ENCODE results near the gene GRHL1.

Gene GRHL1

DNA sequence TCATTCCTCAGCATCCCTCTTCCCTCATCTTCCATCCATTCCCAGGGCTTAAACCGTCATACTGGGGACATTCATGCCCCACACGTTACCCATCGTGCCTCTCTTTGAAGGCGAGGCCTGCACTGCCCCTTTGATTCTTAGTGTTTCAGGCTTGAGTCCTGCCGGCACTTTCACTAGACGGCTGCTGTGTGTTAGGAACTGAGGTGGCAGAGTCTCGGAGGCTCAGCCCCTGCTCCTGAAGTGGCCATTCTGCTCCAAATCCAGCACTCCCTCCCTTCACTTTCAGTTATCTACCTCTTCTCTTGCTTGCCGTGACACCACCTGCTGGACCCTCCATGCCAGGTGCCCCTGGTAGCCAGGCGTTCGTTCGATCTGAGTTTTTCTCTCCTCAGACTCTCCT lies 43.0 kb downstream of the GRHL1 start:
- DNase-seq (ENCODE audit: low read depth in 2 of 2) = no peak

- DNase-seq (ENCODE audit: low read depth in 2 of 2) = no peak
Observed at GRCh38 chr2:9995059-9995458, 43.6 kb downstream of the GRHL1 start.

DNA sequence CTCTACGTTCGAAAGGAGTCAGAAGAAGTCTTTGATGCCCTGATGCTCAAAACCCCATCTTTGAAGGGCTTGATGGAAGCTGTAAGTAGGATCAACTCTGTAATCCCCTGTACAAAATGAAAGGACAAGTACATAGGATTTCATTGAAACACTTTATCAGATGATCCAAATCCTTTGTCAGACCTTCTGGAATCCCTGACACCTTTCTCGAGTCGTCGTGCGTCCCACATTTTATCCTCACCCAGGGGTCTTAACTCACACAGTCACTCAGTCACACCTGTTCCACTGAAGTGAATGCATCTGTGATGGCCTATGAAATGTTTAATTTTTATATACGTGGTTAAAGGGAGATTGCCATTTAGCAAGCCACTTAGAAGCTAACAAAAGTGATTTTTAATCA lies 44.8 kb downstream of the GRHL1 start:
- DNase-seq (ENCODE audit: low read depth in 2 of 2) = no peak

DNA sequence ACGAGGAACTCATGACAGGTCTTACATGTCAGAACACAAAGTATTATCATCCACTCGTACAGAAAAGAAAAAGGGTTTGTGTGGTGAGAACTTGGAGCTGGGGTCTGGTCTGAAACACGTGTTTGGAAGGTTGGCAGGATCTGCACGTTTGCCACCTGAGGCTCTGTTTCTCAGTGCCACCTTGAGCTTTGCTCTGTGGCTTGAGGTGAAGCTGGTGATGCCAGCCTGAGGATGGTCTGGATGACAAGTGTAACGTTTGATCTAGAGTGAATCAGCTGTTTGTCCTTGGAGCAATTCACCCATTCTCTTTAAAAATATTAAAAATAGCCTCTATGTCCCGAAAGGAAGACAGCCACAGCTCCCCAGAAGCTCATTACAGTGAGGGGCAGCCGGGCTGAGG lies 46.4 kb downstream of the GRHL1 start:
- no peak for DNase-seq (ENCODE audit: low read depth in 2 of 2)

DNA sequence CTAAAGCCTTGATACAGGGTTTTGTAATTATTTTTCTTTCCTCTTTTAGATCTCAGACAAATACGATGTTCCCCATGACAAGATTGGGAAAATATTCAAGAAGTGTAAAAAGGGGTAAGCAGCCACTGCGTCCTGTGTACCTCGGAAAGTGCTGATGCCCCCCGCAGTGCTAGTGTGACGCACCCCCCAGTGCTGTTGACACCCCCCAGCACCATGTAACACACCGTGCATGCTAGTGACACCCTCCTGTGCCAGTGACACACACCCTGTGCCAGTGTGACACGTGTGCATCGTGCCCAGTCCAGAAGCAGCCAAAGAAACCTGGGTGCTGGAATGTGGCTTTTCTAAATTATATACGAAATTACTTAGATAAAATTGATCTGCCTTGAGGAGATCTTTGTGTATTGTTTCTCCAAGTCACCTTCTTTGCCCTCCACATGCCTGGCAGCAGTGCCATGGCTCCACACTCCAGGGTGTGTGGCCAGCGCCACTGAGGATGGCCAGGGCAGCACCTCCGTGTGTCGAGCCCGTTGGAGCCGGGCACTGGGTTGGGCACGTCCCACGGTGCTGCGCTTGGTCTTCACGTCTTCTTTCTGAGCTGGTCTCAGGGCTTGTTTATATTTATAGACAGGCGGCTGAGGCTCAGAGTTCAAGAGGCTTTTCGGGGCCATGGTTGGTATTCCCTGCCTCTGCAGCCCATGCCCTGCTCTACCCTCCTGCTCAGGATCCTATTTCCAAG lies 47.6 kb downstream of the GRHL1 start:
- DNase-seq (ENCODE audit: low read depth in 2 of 2) = no peak

DNA sequence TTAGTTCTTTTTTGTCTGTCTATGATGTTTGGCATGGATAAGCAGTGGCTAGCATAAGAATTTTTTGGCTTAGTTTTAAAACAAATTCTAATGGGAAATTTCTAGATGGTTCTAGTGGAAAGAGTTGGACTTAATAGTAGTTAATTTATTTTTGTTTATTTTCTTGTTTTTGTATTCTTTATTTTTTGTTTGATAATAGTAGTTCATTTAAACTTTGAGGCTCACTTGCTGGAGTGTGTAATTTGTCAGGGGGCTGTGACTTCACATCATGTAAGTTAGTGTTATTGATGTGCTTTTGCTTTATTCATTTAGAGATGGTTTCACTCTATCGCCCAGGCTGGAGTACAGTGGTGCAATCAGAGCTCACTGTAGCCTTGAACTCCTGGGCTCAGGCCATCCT lies 48.2 kb downstream of the GRHL1 start:
- no peak for DNase-seq (ENCODE audit: low read depth in 2 of 2)

- DNase-seq (ENCODE audit: low read depth in 2 of 2) = no peak
Observed at GRCh38 chr2:10000541-10000940, 49.0 kb downstream of the GRHL1 start.

DNA sequence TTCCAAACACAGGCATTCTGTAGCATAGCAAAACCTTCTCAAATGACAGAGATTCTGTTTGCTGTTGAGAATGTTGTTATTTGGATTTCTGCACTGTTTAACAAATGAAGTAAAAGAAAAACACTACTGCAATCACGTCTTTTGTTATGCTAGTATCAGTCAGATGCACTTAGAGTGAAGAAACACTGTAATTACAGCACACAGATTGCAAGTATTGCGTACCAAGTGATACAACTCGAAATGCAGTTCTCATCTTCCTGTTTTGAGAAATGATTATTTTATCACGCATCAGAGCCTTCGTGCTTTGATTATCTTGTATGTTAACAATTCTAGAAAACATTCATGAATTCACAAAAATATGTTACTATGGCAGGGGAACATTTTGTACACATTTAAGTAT lies 50.1 kb downstream of the GRHL1 start:
- DNase-seq (ENCODE audit: low read depth in 2 of 2) = no peak

GRCh38 chr2:10002109-10002508 lies 50.6 kb downstream of the GRHL1 start:
- no peak for DNase-seq (ENCODE audit: low read depth in 2 of 2)

DNA sequence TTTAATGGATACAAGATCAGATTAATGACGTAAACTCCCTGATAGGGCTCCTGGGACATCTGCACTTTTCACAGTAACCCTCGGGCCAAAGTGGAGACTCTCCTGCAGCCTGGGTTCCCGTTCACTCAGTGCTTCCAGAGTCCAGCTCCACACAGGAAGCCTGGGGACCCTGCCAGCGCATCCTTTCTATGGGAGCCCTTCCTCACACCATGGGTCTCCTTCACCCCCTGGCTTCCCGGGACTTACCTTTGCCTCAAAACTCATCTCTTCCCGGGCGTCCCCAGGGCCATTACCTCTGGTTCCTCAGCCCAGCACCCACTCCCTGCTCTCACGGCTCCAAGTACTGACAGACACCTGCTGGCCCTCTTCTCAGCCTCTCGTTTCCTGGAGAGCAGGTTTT lies 51.2 kb downstream of the GRHL1 start:
- DNase-seq (ENCODE audit: low read depth in 2 of 2) = no peak

DNA sequence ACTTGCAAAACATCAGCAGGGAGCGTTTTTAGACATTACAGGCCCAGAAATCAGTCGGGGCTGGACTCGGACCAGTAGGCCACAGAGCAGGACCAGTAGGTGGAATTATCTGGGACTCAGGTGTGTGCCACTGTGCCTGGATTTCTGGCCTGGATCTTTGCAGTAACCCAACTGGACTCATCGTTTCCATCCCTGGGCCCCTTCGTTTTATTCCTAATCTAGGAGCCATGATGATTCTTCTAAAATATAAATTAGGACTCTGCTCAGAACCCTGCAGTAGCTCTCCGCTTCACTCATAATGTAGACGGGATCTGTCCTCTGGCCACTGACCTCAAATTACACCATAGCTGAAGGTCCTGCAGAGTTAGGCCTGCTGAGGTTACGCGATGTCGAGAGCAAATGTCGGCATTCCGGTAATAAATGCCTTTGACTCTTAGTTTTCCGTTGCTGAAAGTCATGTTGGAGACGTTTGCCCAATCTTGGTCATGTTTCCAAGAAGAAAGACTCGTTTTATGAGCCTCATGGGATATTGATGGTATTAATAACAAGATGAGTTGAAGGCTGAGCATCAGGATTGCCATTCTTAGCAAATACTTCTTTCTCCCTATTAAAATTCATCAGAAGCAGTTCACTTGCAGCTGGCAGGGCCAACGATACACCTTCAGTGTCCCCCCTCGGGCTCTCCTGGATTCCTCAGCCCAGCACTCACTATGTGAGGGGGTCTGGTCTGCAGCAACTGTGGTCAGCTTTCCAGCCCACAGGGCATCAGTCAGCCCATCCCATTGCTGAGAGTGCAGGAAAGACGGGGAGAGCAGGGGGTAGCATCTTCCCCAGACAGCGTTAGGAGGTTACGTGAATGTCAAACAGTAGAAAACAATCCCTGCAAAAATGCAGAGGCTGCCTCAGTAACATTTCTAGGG lies 52.0 kb downstream of the GRHL1 start:
- no peak for DNase-seq (ENCODE audit: low read depth in 2 of 2)

GRCh38 chr2:10004401-10004800 lies 52.9 kb downstream of the GRHL1 start:
- DNase-seq (ENCODE audit: low read depth in 2 of 2) = no peak

DNA sequence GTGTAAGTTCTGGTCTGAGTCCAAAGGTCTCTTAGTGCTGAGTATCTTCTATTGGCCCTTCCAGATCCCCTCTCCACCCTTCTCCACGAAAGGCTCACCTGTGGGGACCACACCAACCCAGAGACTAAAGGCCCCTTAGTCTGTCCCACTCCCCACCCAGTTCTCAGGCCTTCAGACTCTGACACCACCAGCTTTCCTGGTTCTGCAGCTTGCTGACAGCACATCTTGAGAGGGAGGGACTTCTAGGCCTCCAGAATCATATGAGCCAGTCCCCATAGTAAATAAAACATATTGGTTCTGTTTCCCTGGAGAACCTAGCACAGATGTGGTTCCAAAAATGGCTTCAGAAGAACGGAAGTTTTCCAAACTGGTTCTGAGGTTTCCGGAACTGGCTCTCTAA lies 53.3 kb downstream of the GRHL1 start:
- DNase-seq (ENCODE audit: low read depth in 2 of 2) = no peak

DNA sequence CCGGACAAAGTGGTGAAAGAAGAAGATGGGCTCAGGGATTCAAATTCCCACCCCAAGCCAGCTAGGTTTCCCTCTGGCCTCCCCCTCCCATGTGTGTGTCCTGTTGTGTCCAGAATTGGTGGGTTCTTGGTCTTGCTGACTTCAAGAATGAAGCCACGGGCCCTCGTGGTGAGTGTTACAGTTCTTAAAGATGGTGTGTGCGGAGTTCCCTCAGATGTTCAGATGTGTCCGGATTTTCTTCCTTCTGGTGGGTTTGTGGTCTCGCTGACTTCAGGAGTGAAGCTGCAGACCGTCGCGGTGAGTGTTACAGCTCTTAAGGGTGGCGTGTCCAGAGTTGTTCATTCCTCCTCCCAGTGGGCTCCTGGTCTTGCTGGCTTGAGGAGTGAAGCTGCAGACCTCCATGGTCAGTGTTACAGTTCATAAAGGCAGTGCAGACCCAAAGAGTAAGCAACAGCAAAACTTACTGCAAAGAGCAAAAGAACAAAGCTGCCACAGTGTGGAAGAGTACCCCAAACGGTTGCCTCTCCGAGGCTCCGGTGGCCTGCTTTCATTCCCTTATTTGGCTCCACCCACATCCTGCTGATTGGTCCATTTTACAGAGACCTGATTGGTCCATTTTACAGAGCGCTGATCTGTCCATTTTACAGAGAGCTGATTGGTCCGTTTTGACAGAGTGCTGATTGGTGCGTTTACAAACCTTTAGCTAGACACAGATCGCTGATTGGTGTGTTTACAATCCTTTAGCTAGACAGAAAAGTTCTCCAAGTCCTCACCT lies 54.2 kb downstream of the GRHL1 start:
- no peak for DNase-seq (ENCODE audit: low read depth in 2 of 2)

- DNase-seq (ENCODE audit: low read depth in 2 of 2) = no peak
Observed at GRCh38 chr2:10006236-10007161, 55.0 kb downstream of the GRHL1 start.

GRCh38 chr2:10007435-10007834 lies 55.9 kb downstream of the GRHL1 start:
- DNase-seq (ENCODE audit: low read depth in 2 of 2) = no peak

DNA sequence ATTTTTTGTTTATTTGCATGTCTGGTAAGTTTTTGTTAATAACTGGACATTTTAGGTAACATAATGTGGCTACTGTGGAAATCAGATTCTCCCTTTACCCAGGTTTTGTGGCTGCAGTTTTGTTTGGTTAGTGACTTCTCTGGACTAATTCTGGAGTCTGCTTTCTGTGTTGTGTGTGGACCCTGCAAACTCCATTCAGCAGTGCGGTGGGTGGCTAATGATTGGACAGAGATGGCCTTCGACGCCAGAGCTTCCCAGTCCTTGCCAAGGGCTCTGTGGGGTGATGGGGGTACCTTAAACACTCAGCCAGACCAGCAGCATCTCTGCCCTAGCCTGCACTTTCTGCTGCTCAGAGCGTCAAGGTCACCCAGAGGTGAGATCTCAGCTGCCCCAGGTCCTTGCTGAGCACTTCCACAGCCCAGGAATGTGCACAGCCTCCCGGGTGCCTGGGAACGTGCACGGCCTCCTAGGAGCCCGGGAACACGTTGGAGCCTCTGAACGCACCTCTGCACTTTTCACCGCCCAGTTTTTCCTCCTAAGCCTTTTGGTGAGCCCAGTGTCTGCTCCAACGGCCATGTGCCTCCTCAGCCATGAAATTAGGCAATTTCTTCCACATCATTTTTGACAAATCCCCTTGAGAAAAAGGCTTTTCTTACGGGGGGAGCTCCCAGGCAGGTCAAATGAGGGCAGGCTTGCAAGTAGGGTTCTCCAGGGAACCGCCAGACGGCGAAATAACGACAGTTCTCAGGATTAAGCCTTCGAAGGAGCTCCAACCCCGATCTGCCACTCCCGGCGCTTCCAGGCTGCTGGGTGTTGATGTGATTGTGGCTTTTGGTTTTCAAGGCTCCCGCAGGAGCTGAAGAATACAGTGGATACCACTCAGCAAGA lies 56.7 kb downstream of the GRHL1 start:
- DNase-seq (ENCODE audit: low read depth in 2 of 2) = no peak

DNA sequence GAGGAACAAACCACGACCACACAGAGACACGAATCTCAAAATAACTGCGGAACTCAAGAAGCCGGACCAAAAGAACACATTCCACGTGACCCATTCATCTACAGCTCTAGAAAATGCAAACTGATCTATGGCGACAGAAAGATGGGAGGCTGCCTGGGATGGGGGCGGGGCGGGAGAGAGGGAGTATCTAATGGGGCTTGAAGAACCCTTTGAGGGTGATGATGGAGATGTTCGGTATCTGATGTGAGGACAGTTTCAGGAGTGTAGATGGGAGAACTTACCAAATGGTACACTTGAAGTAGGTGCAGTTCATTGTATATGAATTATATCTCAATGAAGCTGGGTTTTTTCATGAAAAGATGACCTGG lies 57.3 kb downstream of the GRHL1 start:
- no peak for DNase-seq (ENCODE audit: low read depth in 2 of 2)

- no peak for DNase-seq (ENCODE audit: low read depth in 2 of 2)
Observed at GRCh38 chr2:10009271-10009810, 57.8 kb downstream of the GRHL1 start.
